HUES48 (cell line): Measurements from ENCODE around the gene SELENOO.

Experiments
- H3K27ac ChIP-seq: one replicate; pipeline ENCODE4 v1.7.0; 2013; ENCODE audit warnings: low read depth, low read length, inconsistent platforms
- H3K27me3 ChIP-seq: 2 replicates; pipeline ENCODE4 v1.6.1; 2013; ENCODE audit warnings: mild to moderate bottlenecking, low read length; ENCODE audit not compliant: control insufficient read depth, insufficient read depth
- H3K36me3 ChIP-seq: 2 replicates; pipeline ENCODE4 v1.6.1; 2013; ENCODE audit warnings: low read length; ENCODE audit not compliant: control insufficient read depth, insufficient read depth
- H3K4me1 ChIP-seq: 2 replicates; pipeline ENCODE4 v1.6.1; 2013; ENCODE audit warnings: mild to moderate bottlenecking, low read length; ENCODE audit not compliant: control insufficient read depth, insufficient read depth
- H3K4me3 ChIP-seq: 2 replicates; pipeline ENCODE4 v1.5.1; 2013; ENCODE audit warnings: mild to moderate bottlenecking, low read depth, low read length
- H3K9ac ChIP-seq: 2 replicates; pipeline ENCODE4 v1.6.1; 2013; ENCODE audit warnings: mild to moderate bottlenecking, low read depth, low read length, moderate library complexity
- H3K9me3 ChIP-seq: 2 replicates; pipeline ENCODE4 v1.6.1; 2013; ENCODE audit warnings: low read length; ENCODE audit not compliant: control insufficient read depth, insufficient read depth

Gene SELENOO

GRCh38 chr22:50215297-50216054 is 14.7 kb downstream of the SELENOO start:
- Histone ChIP-seq H3K4me1 (no peaks in the 10 kb centered on the region), H3K27me3 (no peaks in the 10 kb centered on the region), H3K4me3 (no peak overlapping the region), H3K36me3 (peaks cover 79% of the 10 kb centered on the region), H3K9ac (no peak overlapping the region), H3K27ac (no peak overlapping the region), H3K9me3 (no peaks in the 10 kb centered on the region)

- H3K27me3 ChIP-seq = no peaks in the 10 kb centered on the region
- H3K9ac ChIP-seq = no peak overlapping the region
- peaks cover 78% of the 10 kb centered on the region for H3K36me3 ChIP-seq
- H3K4me1 ChIP-seq = no peaks in the 10 kb centered on the region
- no peak overlapping the region for H3K4me3 ChIP-seq
- H3K9me3 ChIP-seq = no peaks in the 10 kb centered on the region
- H3K27ac ChIP-seq = no peak overlapping the region
These were observed 15.4 kb downstream of the SELENOO start for GRCh38 chr22:50216055-50216683.

- no peaks in the 10 kb centered on the region for H3K9me3 ChIP-seq
- H3K9ac ChIP-seq = no peak overlapping the region
- H3K4me1 ChIP-seq = no peaks in the 10 kb centered on the region
- no peak overlapping the region for H3K27ac ChIP-seq
- H3K4me3 ChIP-seq = no peak overlapping the region
- no peaks in the 10 kb centered on the region for H3K27me3 ChIP-seq
- peaks cover 82% of the 10 kb centered on the region for H3K36me3 ChIP-seq
These were observed 16.1 kb downstream of the SELENOO start for GRCh38 chr22:50216684-50217520.

GRCh38 chr22:50217543-50218152 is 16.8 kb downstream of the SELENOO start:
- Histone ChIP-seq H3K27me3 (no peaks in the 10 kb centered on the region), H3K9me3 (no peaks in the 10 kb centered on the region), H3K27ac (no peak overlapping the region), H3K4me1 (no peaks in the 10 kb centered on the region), H3K4me3 (no peak overlapping the region), H3K9ac (no peak overlapping the region), H3K36me3 (peaks cover 82% of the 10 kb centered on the region)

GRCh38 chr22:50218153-50218995 is 17.6 kb downstream of the SELENOO start:
- Histone ChIP-seq H3K9me3 (no peaks in the 10 kb centered on the region), H3K36me3 (peaks cover 82% of the 10 kb centered on the region), H3K27ac (no peak overlapping the region), H3K4me3 (no peak overlapping the region), H3K27me3 (no peaks in the 10 kb centered on the region), H3K9ac (no peak overlapping the region), H3K4me1 (no peaks in the 10 kb centered on the region)

GRCh38 chr22:50218996-50219727 is 18.4 kb downstream of the SELENOO start:
- Histone ChIP-seq H3K4me1 (no peaks in the 10 kb centered on the region), H3K27me3 (no peaks in the 10 kb centered on the region), H3K4me3 (no peak overlapping the region), H3K27ac (no peak overlapping the region), H3K9me3 (no peaks in the 10 kb centered on the region), H3K36me3 (peaks cover 83% of the 10 kb centered on the region), H3K9ac (no peak overlapping the region)

- H3K4me1 ChIP-seq = no peaks in the 10 kb centered on the region
- H3K9ac ChIP-seq = no peak overlapping the region
- no peaks in the 10 kb centered on the region for H3K27me3 ChIP-seq
- no peak overlapping the region for H3K27ac ChIP-seq
- no peaks in the 10 kb centered on the region for H3K9me3 ChIP-seq
- no peak overlapping the region for H3K4me3 ChIP-seq
- peaks cover 83% of the 10 kb centered on the region for H3K36me3 ChIP-seq
These were observed 19.2 kb downstream of the SELENOO start for GRCh38 chr22:50219800-50220602.

GRCh38 chr22:50220603-50221409 is 20.0 kb downstream of the SELENOO start:
- Histone ChIP-seq H3K4me1 (no peaks in the 10 kb centered on the region), H3K4me3 (no peak overlapping the region), H3K27me3 (no peaks in the 10 kb centered on the region), H3K9ac (no peak overlapping the region), H3K9me3 (no peaks in the 10 kb centered on the region), H3K27ac (no peak overlapping the region), H3K36me3 (peaks cover 80% of the 10 kb centered on the region)
